Activated naive CD4-positive, alpha-beta T cell treated with anti-CD3 and anti-CD28 coated beads, Interleukin-2, amount 50 U/mL, for 24 hours (primary cell): ENCODE data around the gene TMEM43.

Source experiments
- H3K27ac Mint-ChIP-seq: one replicate; pipeline ENCODE4 v1.8.0; 2021; ENCODE audit warnings: mild to moderate bottlenecking, mixed read lengths
- H3K27me3 Mint-ChIP-seq: one replicate; pipeline ENCODE4 v1.8.0; 2021; ENCODE audit warnings: mixed read lengths
- H3K36me3 Mint-ChIP-seq: one replicate; pipeline ENCODE4 v1.8.0; 2021; ENCODE audit warnings: mixed read lengths
- H3K4me1 Mint-ChIP-seq: one replicate; pipeline ENCODE4 v1.8.0; 2021; ENCODE audit warnings: mixed read lengths
- H3K4me3 Mint-ChIP-seq: one replicate; pipeline ENCODE4 v1.8.0; 2021; ENCODE audit warnings: mild to moderate bottlenecking, mixed read lengths
- H3K9me3 Mint-ChIP-seq: one replicate; pipeline ENCODE4 v1.8.0; 2021; ENCODE audit warnings: mixed read lengths

TMEM43 gene

GRCh38 chr3:14140668-14141067 lies 15.8 kb downstream of the TMEM43 start:
- no peaks in the 10 kb centered on the region for H3K9me3 Mint-ChIP-seq
- H3K4me3 Mint-ChIP-seq: no peak overlapping the region
- H3K27ac Mint-ChIP-seq: no peak overlapping the region
- H3K36me3 Mint-ChIP-seq: peaks cover 13% of the 10 kb centered on the region
- H3K27me3 Mint-ChIP-seq: no peaks in the 10 kb centered on the region
- peaks cover 56% of the 10 kb centered on the region for H3K4me1 Mint-ChIP-seq

GRCh38 chr3:14141144-14141543 lies 16.3 kb downstream of the TMEM43 start:
- H3K36me3 Mint-ChIP-seq: peaks cover 11% of the 10 kb centered on the region
- H3K4me3 Mint-ChIP-seq: no peak overlapping the region
- no peaks in the 10 kb centered on the region for H3K9me3 Mint-ChIP-seq

GRCh38 chr3:14141602-14142341 lies 16.9 kb downstream of the TMEM43 start:
- H3K36me3 Mint-ChIP-seq: peaks cover 9% of the 10 kb centered on the region
- peak overlapping the region; percentile 90 for H3K27ac Mint-ChIP-seq

More at GRCh38 chr3:14141144-14141543, 16.3 kb downstream of the TMEM43 start:
- peaks cover 60% of the 10 kb centered on the region for H3K4me1 Mint-ChIP-seq
- peak overlapping the region; percentile 90 for H3K27ac Mint-ChIP-seq
- no peaks in the 10 kb centered on the region for H3K27me3 Mint-ChIP-seq

GRCh38 chr3:14142567-14143270 lies 17.9 kb downstream of the TMEM43 start:
- Mint-ChIP-seq H3K9me3 (no peaks in the 10 kb centered on the region), H3K4me3 (peak overlapping the region; percentile 68), H3K27me3 (no peaks in the 10 kb centered on the region), H3K4me1 (peaks cover 65% of the 10 kb centered on the region), H3K27ac (peak overlapping the region; percentile 92), H3K36me3 (peaks cover 12% of the 10 kb centered on the region)

More at GRCh38 chr3:14141602-14142341, 16.9 kb downstream of the TMEM43 start:
- Mint-ChIP-seq H3K9me3 (no peaks in the 10 kb centered on the region), H3K27me3 (no peaks in the 10 kb centered on the region), H3K4me3 (peak overlapping the region; percentile 56), H3K4me1 (peaks cover 65% of the 10 kb centered on the region)

- peaks cover 65% of the 10 kb centered on the region for H3K4me1 Mint-ChIP-seq
- H3K9me3 Mint-ChIP-seq: no peaks in the 10 kb centered on the region
- peak overlapping the region; percentile 68 for H3K4me3 Mint-ChIP-seq
- H3K27me3 Mint-ChIP-seq: no peaks in the 10 kb centered on the region
- H3K36me3 Mint-ChIP-seq: peaks cover 13% of the 10 kb centered on the region
- H3K27ac Mint-ChIP-seq: peak overlapping the region; percentile 92
Observed at GRCh38 chr3:14143271-14144225, 18.7 kb downstream of the TMEM43 start.

GRCh38 chr3:14144423-14145075 lies 19.7 kb downstream of the TMEM43 start:
- H3K4me1 Mint-ChIP-seq: peaks cover 65% of the 10 kb centered on the region
- no peaks in the 10 kb centered on the region for H3K27me3 Mint-ChIP-seq
- H3K4me3 Mint-ChIP-seq: peak overlapping the region; percentile 78
- H3K9me3 Mint-ChIP-seq: no peaks in the 10 kb centered on the region
- peaks cover 13% of the 10 kb centered on the region for H3K36me3 Mint-ChIP-seq
- H3K27ac Mint-ChIP-seq: peak overlapping the region; percentile 92

GRCh38 chr3:14145236-14145635 lies 20.4 kb downstream of the TMEM43 start:
- Mint-ChIP-seq H3K9me3 (no peaks in the 10 kb centered on the region), H3K27me3 (no peaks in the 10 kb centered on the region), H3K4me3 (peak overlapping the region; percentile 23), H3K4me1 (peaks cover 64% of the 10 kb centered on the region), H3K27ac (peak overlapping the region; percentile 88), H3K36me3 (peaks cover 13% of the 10 kb centered on the region)

- H3K4me3 Mint-ChIP-seq: no peak overlapping the region
- peaks cover 13% of the 10 kb centered on the region for H3K36me3 Mint-ChIP-seq
- H3K4me1 Mint-ChIP-seq: peaks cover 58% of the 10 kb centered on the region
- H3K27me3 Mint-ChIP-seq: no peaks in the 10 kb centered on the region
- H3K27ac Mint-ChIP-seq: peak overlapping the region; percentile 62
- no peaks in the 10 kb centered on the region for H3K9me3 Mint-ChIP-seq
Observed at GRCh38 chr3:14145670-14146380, 21.0 kb downstream of the TMEM43 start.

GRCh38 chr3:14146381-14147065 lies 21.7 kb downstream of the TMEM43 start:
- H3K36me3 Mint-ChIP-seq: peaks cover 13% of the 10 kb centered on the region
- H3K9me3 Mint-ChIP-seq: no peaks in the 10 kb centered on the region
- no peak overlapping the region for H3K4me3 Mint-ChIP-seq
- H3K27me3 Mint-ChIP-seq: no peaks in the 10 kb centered on the region
- H3K27ac Mint-ChIP-seq: no peak overlapping the region
- peaks cover 51% of the 10 kb centered on the region for H3K4me1 Mint-ChIP-seq

GRCh38 chr3:14147066-14147435 lies 22.2 kb downstream of the TMEM43 start:
- no peak overlapping the region for H3K4me3 Mint-ChIP-seq
- peaks cover 45% of the 10 kb centered on the region for H3K4me1 Mint-ChIP-seq
- peak overlapping the region; percentile 35 for H3K27ac Mint-ChIP-seq
- peaks cover 10% of the 10 kb centered on the region for H3K36me3 Mint-ChIP-seq
- H3K9me3 Mint-ChIP-seq: no peaks in the 10 kb centered on the region
- no peaks in the 10 kb centered on the region for H3K27me3 Mint-ChIP-seq

GRCh38 chr3:14147617-14148016 lies 22.8 kb downstream of the TMEM43 start:
- Mint-ChIP-seq H3K27me3 (no peaks in the 10 kb centered on the region), H3K9me3 (no peaks in the 10 kb centered on the region), H3K4me3 (no peak overlapping the region), H3K27ac (no peak overlapping the region), H3K36me3 (peaks cover 9% of the 10 kb centered on the region), H3K4me1 (peaks cover 40% of the 10 kb centered on the region)

GRCh38 chr3:14148041-14148985 lies 23.5 kb downstream of the TMEM43 start:
- Mint-ChIP-seq H3K4me3 (no peak overlapping the region), H3K9me3 (no peaks in the 10 kb centered on the region), H3K27me3 (no peaks in the 10 kb centered on the region), H3K4me1 (peaks cover 33% of the 10 kb centered on the region), H3K36me3 (peaks cover 8% of the 10 kb centered on the region), H3K27ac (peak overlapping the region; percentile 4)

- H3K9me3 Mint-ChIP-seq: no peaks in the 10 kb centered on the region
- no peak overlapping the region for H3K4me3 Mint-ChIP-seq
- peaks cover 8% of the 10 kb centered on the region for H3K36me3 Mint-ChIP-seq
- H3K27me3 Mint-ChIP-seq: no peaks in the 10 kb centered on the region
- H3K27ac Mint-ChIP-seq: peak overlapping the region; percentile 14
- peaks cover 20% of the 10 kb centered on the region for H3K4me1 Mint-ChIP-seq
Observed at GRCh38 chr3:14150078-14150477, 25.2 kb downstream of the TMEM43 start.
